H9 (cell line): Measurements from ENCODE around the gene CYP19A1. TPM values are rescaled to one million over a fixed set of nuclear protein-coding genes. Genes with fewer than 3 reads are reported as not detected.

Experiments used
- DNase-seq: peaks from one replicate; pipeline ENCODE4 v3.0.0-alpha.2; 2017
- H2AFZ ChIP-seq: one replicate; pipeline ENCODE4 v1.6.1; 2013; ENCODE audit warnings: mild to moderate bottlenecking, low read length, control low read depth, moderate library complexity
- H2AK5ac ChIP-seq: 2 replicates; pipeline ENCODE4 v1.6.1; 2013; ENCODE audit warnings: low read length, control low read depth, mixed read lengths; ENCODE audit not compliant: insufficient read length
- H2BK120ac ChIP-seq: one replicate; pipeline ENCODE4 v1.6.1; 2013; ENCODE audit warnings: low read depth, mild to moderate bottlenecking, low read length, control low read depth, inconsistent platforms; ENCODE audit not compliant: poor library complexity, severe bottlenecking
- H2BK12ac ChIP-seq: 2 replicates; pipeline ENCODE4 v1.6.1; 2013; ENCODE audit warnings: low read length, control low read depth, mixed read lengths, low read depth; ENCODE audit not compliant: insufficient read length
- H2BK15ac ChIP-seq: 2 replicates; pipeline ENCODE4 v1.6.1; 2013; ENCODE audit warnings: low read depth, low read length, control low read depth
- H2BK20ac ChIP-seq: one replicate; pipeline ENCODE4 v1.6.1; 2013; ENCODE audit warnings: low read depth, mild to moderate bottlenecking, low read length, control low read depth, inconsistent platforms; ENCODE audit not compliant: poor library complexity, severe bottlenecking
- H2BK5ac ChIP-seq: 2 replicates; pipeline ENCODE4 v1.6.1; 2013; ENCODE audit warnings: low read length, control low read depth, mixed read lengths; ENCODE audit not compliant: insufficient read length
- H3K14ac ChIP-seq: 2 replicates; pipeline ENCODE4 v1.6.1; 2013; ENCODE audit warnings: low read length, control low read depth; ENCODE audit not compliant: insufficient read depth
- H3K18ac ChIP-seq: 2 replicates; pipeline ENCODE4 v1.6.1; 2013; ENCODE audit warnings: low read depth, mild to moderate bottlenecking, mixed read lengths, low read length, control low read depth; ENCODE audit not compliant: insufficient read length
- H3K23ac ChIP-seq: 2 replicates; pipeline ENCODE4 v1.6.1; 2013; ENCODE audit warnings: low read length, control low read depth, mixed read lengths, low read depth; ENCODE audit not compliant: insufficient read length
- H3K23me2 ChIP-seq: 2 replicates; pipeline ENCODE4 v1.6.1; 2013; ENCODE audit warnings: low read depth, mild to moderate bottlenecking, mixed read lengths, low read length, control low read depth; ENCODE audit not compliant: insufficient read length, poor library complexity, severe bottlenecking
- H3K27ac ChIP-seq: 2 replicates; pipeline ENCODE4 v1.5.1; 2013; ENCODE audit warnings: low read length, control low read depth, mixed read lengths, low read depth; ENCODE audit not compliant: insufficient read length
- H3K27me3 ChIP-seq: 2 replicates; pipeline ENCODE4 v1.6.1; 2013; ENCODE audit warnings: low read length, control low read depth, inconsistent platforms; ENCODE audit not compliant: insufficient read depth
- H3K4ac ChIP-seq: 2 replicates; pipeline ENCODE4 v1.6.1; 2013; ENCODE audit warnings: low read depth, mild to moderate bottlenecking, control low read depth, inconsistent platforms, low read length, moderate library complexity
- H3K4me1 ChIP-seq: 2 replicates; pipeline ENCODE4 v1.6.1; 2013; ENCODE audit warnings: low read length, control low read depth, inconsistent platforms; ENCODE audit not compliant: insufficient read depth
- H3K4me2 ChIP-seq: 2 replicates; pipeline ENCODE4 v1.6.1; 2013; ENCODE audit warnings: low read length, control low read depth, mixed read lengths; ENCODE audit not compliant: insufficient read length, insufficient read depth
- H3K56ac ChIP-seq: 2 replicates; pipeline ENCODE4 v1.6.1; 2013; ENCODE audit warnings: low read depth, mild to moderate bottlenecking, mixed read lengths, low read length, control low read depth; ENCODE audit not compliant: insufficient read length
- H3K79me1 ChIP-seq: 2 replicates; pipeline ENCODE4 v1.6.1; 2013; ENCODE audit warnings: low read depth, mild to moderate bottlenecking, moderate library complexity, low read length, control low read depth, inconsistent platforms; ENCODE audit not compliant: insufficient read depth, poor library complexity, severe bottlenecking
- H3K79me2 ChIP-seq: 2 replicates; pipeline ENCODE4 v1.6.1; 2013; ENCODE audit warnings: low read length, control low read depth, inconsistent platforms; ENCODE audit not compliant: insufficient read depth
- H3K9ac ChIP-seq: 2 replicates; pipeline ENCODE4 v1.6.1; 2013; ENCODE audit warnings: low read length, control low read depth, mixed read lengths; ENCODE audit not compliant: insufficient read length; ENCODE audit errors: extremely low read depth
- H3K9me3 ChIP-seq: one replicate; pipeline ENCODE4 v1.6.1; 2013; ENCODE audit warnings: low read depth, low read length, inconsistent platforms; ENCODE audit not compliant: control insufficient read depth
- H3T11ph ChIP-seq: one replicate; pipeline ENCODE4 v1.6.1; 2013; ENCODE audit warnings: mild to moderate bottlenecking, low read length, control low read depth, inconsistent platforms
- H4K20me1 ChIP-seq: one replicate; pipeline ENCODE4 v1.6.1; 2013; ENCODE audit not compliant: control insufficient read depth, insufficient read length, insufficient read depth
- H4K5ac ChIP-seq: 2 replicates; pipeline ENCODE4 v1.6.1; 2013; ENCODE audit warnings: low read depth, mild to moderate bottlenecking, mixed read lengths, low read length, control low read depth; ENCODE audit not compliant: insufficient read length
- H4K8ac ChIP-seq: replicated peaks from 2 replicates; pipeline ENCODE4 v1.6.1; 2013; ENCODE audit warnings: low read length, control low read depth, mixed read lengths, low read depth; ENCODE audit not compliant: insufficient read length
- H4K91ac ChIP-seq: 2 replicates; pipeline ENCODE4 v1.6.1; 2013; ENCODE audit warnings: low read depth, mild to moderate bottlenecking, moderate library complexity, mixed read lengths, low read length, control low read depth; ENCODE audit not compliant: insufficient read length
- H3K27ac Mint-ChIP-seq, 3 experiments: 2 replicates in 2 of 3; 3 replicates in 1 of 3; pipeline ENCODE4 v1.8.0; 2020 to 2021; ENCODE audit warnings: mixed read lengths in 3 of 3, mild to moderate bottlenecking in 1 of 3, moderate library complexity in 1 of 3
- H3K27me3 Mint-ChIP-seq: 2 replicates; pipeline ENCODE4 v1.8.0; 2021; ENCODE audit warnings: low read depth, mild to moderate bottlenecking, moderate library complexity, mixed read lengths
- H3K36me3 Mint-ChIP-seq, 3 experiments: 2 replicates in 2 of 3; 3 replicates in 1 of 3; pipeline ENCODE4 v1.8.0; 2020 to 2021; ENCODE audit warnings: low read depth in 3 of 3, mixed read lengths in 3 of 3; ENCODE audit not compliant: insufficient read depth in 1 of 3
- H3K4me1 Mint-ChIP-seq, 2 experiments: 2 replicates each; pipeline ENCODE4 v1.8.0; 2020; ENCODE audit warnings: mixed read lengths in 2 of 2
- H3K4me3 Mint-ChIP-seq, 2 experiments: 2 replicates in 1 of 2; 3 replicates in 1 of 2; pipeline ENCODE4 v1.8.0; 2020 to 2021; ENCODE audit warnings: mild to moderate bottlenecking in 2 of 2, mixed read lengths in 2 of 2, moderate library complexity in 1 of 2
- H3K9me3 Mint-ChIP-seq, 2 experiments: 2 replicates in 1 of 2; 3 replicates in 1 of 2; pipeline ENCODE4 v1.8.0; 2020; ENCODE audit warnings: mild to moderate bottlenecking in 2 of 2, mixed read lengths in 2 of 2, moderate library complexity in 1 of 2
- WGBS: extraction: QIAGEN DNeasy Blood & Tissue Kit; methylation state at CpG from one replicate; pipeline ENCODE4 v1.1.7; 2013; ENCODE audit warnings: missing lambda C conversion rate, low lambda C conversion rate, mixed read lengths; ENCODE audit not compliant: insufficient read length; ENCODE audit errors: extremely low coverage; 5-methylcytosine and 5-hydroxymethylcytosine counted together
- total RNA-seq: library from RNA; stranded (reverse); gene quantifications from 2 replicates; pipeline ENCODE4 v1.2.1, GENCODE V29; 2021
- TF ChIP-seq, protein P1 (sequence below): fragments of 200-600 bp; sonication (generic); conservative IDR thresholded peaks from 3 replicates; pipeline ENCODE4 v1.8.0; 2021; ENCODE audit warnings: antibody characterized with exemption, mild to moderate bottlenecking

The CYP19A1 gene
- total RNA-seq, 1 experiment from 2014 or later, result not detected

DNA sequence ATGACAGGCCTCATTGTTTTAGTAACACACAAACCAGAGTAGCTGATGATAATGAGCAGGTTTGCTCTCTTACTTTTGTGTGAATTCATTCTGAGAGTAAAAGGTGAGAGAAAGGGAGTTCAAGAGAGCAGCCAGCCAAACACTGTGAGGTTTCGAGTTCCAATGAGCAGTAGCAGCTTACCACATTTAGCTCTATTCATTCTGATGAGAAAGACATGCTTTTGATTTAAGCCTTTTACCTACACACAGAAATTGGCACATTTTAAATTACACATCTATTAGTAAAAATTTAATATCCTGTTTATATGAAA is 31.0 kb upstream of the CYP19A1 start:
- Histone ChIP-seq H3K9ac (no peak overlapping the region), H2AFZ (no peak overlapping the region), H3K23ac (no peak overlapping the region), H2BK120ac (no peak overlapping the region), H2BK5ac (no peak overlapping the region), H4K91ac (no peak overlapping the region), H3K4ac (no peak overlapping the region), H3K4me2 (no peak overlapping the region), H3K4me1 (no peaks in the 10 kb centered on the region), H3K9me3 (no peaks in the 10 kb centered on the region), H2BK20ac (no peak overlapping the region), H3K27ac (no peak overlapping the region), H3K18ac (no peak overlapping the region), H4K8ac (no peak overlapping the region), H2BK15ac (no peak overlapping the region), H3K14ac (no peak overlapping the region), H3T11ph (no peak overlapping the region), H4K5ac (no peak overlapping the region), H3K27me3 (no peaks in the 10 kb centered on the region), H3K79me2 (no peaks in the 10 kb centered on the region), H3K56ac (no peak overlapping the region), H3K23me2 (no peaks in the 10 kb centered on the region), H2AK5ac (no peak overlapping the region), H3K79me1 (no peaks in the 10 kb centered on the region), H2BK12ac (no peak overlapping the region), H4K20me1 (no peaks in the 10 kb centered on the region)
- no peaks in the 10 kb centered on the region; a peak in 1 of 7 replicates for H3K36me3 Mint-ChIP-seq
- H3K4me3 Mint-ChIP-seq, result no peak overlapping the region
- WGBS, result no CpG with 5 or more reads among the region's 1 CpG
- TF ChIP-seq, protein P1, sequence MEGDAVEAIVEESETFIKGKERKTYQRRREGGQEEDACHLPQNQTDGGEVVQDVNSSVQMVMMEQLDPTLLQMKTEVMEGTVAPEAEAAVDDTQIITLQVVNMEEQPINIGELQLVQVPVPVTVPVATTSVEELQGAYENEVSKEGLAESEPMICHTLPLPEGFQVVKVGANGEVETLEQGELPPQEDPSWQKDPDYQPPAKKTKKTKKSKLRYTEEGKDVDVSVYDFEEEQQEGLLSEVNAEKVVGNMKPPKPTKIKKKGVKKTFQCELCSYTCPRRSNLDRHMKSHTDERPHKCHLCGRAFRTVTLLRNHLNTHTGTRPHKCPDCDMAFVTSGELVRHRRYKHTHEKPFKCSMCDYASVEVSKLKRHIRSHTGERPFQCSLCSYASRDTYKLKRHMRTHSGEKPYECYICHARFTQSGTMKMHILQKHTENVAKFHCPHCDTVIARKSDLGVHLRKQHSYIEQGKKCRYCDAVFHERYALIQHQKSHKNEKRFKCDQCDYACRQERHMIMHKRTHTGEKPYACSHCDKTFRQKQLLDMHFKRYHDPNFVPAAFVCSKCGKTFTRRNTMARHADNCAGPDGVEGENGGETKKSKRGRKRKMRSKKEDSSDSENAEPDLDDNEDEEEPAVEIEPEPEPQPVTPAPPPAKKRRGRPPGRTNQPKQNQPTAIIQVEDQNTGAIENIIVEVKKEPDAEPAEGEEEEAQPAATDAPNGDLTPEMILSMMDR, result no peak
- DNase-seq, result no peak
- peak overlapping the region in 1 of 3 experiments; percentile 2; a peak in 1 of 7 replicates for H3K27ac Mint-ChIP-seq
- H3K27me3 Mint-ChIP-seq, result no peaks in the 10 kb centered on the region
- H3K4me1 Mint-ChIP-seq, result peaks cover 5 to 9% of the 10 kb centered on the region in 2 experiments
- no peaks in the 10 kb centered on the region for H3K9me3 Mint-ChIP-seq
